ENCODE measurements around the gene FOSL1.

The FOSL1 gene

GRCh38 chr11:65870706-65871681 lies 29.2 kb downstream of the FOSL1 start:
- no peak for DNase-seq (ENCODE audit: low read depth)
- no peak overlapping the region for H3K4me3 ChIP-seq (ENCODE audit: low read depth, low read length)
- no peak for TF ChIP-seq CTCF (IDR thresholded peaks at IDR 0.05; ENCODE audit: insufficient read depth, low read depth, low read length, missing control alignments)

GRCh38 chr11:65870307-65870658 lies 29.9 kb downstream of the FOSL1 start:
- no peak overlapping the region for H3K4me3 ChIP-seq (ENCODE audit: low read depth, low read length)
- no peak for TF ChIP-seq CTCF (IDR thresholded peaks at IDR 0.05; ENCODE audit: insufficient read depth, low read depth, low read length, missing control alignments)
- no peak for DNase-seq (ENCODE audit: low read depth)

- TF ChIP-seq CTCF (IDR thresholded peaks at IDR 0.05; ENCODE audit: insufficient read depth, low read depth, low read length, missing control alignments): no peak
- H3K4me3 ChIP-seq (ENCODE audit: low read depth, low read length): no peak overlapping the region
- DNase-seq (ENCODE audit: low read depth): no peak
Measured at GRCh38 chr11:65869643-65870306, 30.4 kb downstream of the FOSL1 start.

- no peak overlapping the region for H3K4me3 ChIP-seq (ENCODE audit: low read depth, low read length)
- TF ChIP-seq CTCF (IDR thresholded peaks at IDR 0.05; ENCODE audit: insufficient read depth, low read depth, low read length, missing control alignments): no peak
- DNase-seq (ENCODE audit: low read depth): no peak
Measured at GRCh38 chr11:65868907-65869306, 31.3 kb downstream of the FOSL1 start.

- peak; percentile 39 for DNase-seq (ENCODE audit: low read depth)
Measured at GRCh38 chr11:65868076-65868667, 32.0 kb downstream of the FOSL1 start.

More at GRCh38 chr11:65868076-65868667, 32.0 kb downstream of the FOSL1 start:
- TF ChIP-seq CTCF (IDR thresholded peaks at IDR 0.05; ENCODE audit: insufficient read depth, low read depth, low read length, missing control alignments): no peak
- H3K4me3 ChIP-seq (ENCODE audit: low read depth, low read length): no peak overlapping the region

All from GM12865 (cell line).